Measurements from ENCODE around the gene TLCD3B. TPM values are rescaled to one million over a fixed set of nuclear protein-coding genes. Genes with fewer than 3 reads are reported as not detected.

Gene TLCD3B
- total and polyA plus RNA-seq, 9 of the 15 experiments (the other 6 are each of a cell fraction or from before 2014, with no cell fraction given), result 0.10 to 0.52 (median 0.23) TPM; not detected in 4

DNA sequence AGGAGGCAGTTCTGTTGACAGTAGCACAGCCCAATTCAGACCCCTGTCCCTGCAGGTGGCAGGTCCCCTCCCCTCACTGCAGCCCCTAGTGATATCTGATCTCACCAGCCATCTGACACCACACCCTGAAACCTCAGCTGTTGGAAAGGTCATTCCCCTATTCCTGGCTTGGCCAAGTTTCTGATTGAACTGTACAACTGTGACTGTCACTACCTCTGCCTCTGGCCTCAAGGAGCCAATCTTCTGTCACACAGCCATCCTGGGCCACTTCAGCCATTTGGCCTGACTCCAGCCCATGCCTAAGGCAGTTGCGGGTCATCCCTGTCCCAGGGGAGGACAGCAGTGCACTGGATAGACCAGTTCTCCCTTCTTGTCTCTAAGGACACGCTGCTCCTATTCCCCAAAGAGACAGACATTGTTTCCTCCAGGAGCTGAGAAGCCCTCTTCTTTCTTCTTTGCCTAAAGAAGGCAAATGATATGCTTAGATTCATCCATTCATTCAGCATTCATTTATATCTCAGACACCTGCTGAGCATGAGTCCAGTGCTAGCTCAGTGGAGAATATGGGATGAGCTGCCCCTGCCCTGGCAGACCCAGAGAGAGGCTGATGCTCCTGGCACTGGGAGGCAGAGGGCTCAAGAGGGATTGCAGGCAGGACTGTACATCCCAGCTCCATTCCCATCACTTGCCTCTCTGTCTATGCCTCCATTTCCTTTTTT is 29.9 kb upstream of the TLCD3B start (continued):
- TF ChIP-seq COPS2 (conservative IDR thresholded peaks at IDR 0.05), result no peak
- TF ChIP-seq HDAC2 (IDR thresholded peaks at IDR 0.05), result peak; percentile 84
- TF ChIP-seq, protein P1, sequence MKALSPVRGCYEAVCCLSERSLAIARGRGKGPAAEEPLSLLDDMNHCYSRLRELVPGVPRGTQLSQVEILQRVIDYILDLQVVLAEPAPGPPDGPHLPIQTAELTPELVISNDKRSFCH (CRISPR knock-in tag; IDR thresholded peaks at IDR 0.05), result no peak
- TF ChIP-seq, protein P1 (tag; IDR thresholded peaks at IDR 0.05), result peak; percentile 95
- TF ChIP-seq KDM5B (IDR thresholded peaks at IDR 0.05; ENCODE audit: insufficient replicate concordance, low read depth, low read length), result no peak
- TF ChIP-seq POU5F1 (IDR thresholded peaks at IDR 0.05; ENCODE audit: borderline replicate concordance, low read depth, low read length, partially characterized antibody), result no peak
- no peak for TF ChIP-seq U2AF2 (optimal IDR thresholded peaks at IDR 0.05; ENCODE audit: low read depth, low read length)
- TF ChIP-seq CBFB (CRISPR knock-in tag; IDR thresholded peaks at IDR 0.05), result no peak
- TF ChIP-seq, protein P2, sequence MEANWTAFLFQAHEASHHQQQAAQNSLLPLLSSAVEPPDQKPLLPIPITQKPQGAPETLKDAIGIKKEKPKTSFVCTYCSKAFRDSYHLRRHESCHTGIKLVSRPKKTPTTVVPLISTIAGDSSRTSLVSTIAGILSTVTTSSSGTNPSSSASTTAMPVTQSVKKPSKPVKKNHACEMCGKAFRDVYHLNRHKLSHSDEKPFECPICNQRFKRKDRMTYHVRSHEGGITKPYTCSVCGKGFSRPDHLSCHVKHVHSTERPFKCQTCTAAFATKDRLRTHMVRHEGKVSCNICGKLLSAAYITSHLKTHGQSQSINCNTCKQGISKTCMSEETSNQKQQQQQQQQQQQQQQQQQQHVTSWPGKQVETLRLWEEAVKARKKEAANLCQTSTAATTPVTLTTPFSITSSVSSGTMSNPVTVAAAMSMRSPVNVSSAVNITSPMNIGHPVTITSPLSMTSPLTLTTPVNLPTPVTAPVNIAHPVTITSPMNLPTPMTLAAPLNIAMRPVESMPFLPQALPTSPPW (CRISPR knock-in tag; IDR thresholded peaks at IDR 0.05), result peak; percentile 46; the same call in 1 of the 2 replicates
- TF ChIP-seq BRD9 (IDR thresholded peaks at IDR 0.05; ENCODE audit: low read depth, partially characterized antibody), result no peak
- no peak for TF ChIP-seq ZNF76 (CRISPR knock-in tag; IDR thresholded peaks at IDR 0.05; ENCODE audit: borderline replicate concordance)
- no peak for TF ChIP-seq SMARCE1 (IDR thresholded peaks at IDR 0.05)
- no peak for TF ChIP-seq HMG20A (CRISPR knock-in tag; conservative IDR thresholded peaks at IDR 0.05)
- TF ChIP-seq ZNF354B (CRISPR knock-in tag; IDR thresholded peaks at IDR 0.05), result no peak
- TF ChIP-seq NCOA2 (IDR thresholded peaks at IDR 0.05; ENCODE audit: partially characterized antibody in 2 of 2), result no peak
- TF ChIP-seq DDX20 (tag; IDR thresholded peaks at IDR 0.05; ENCODE audit: low read depth), result no peak
- TF ChIP-seq NUFIP1 (IDR thresholded peaks at IDR 0.05; ENCODE audit: partially characterized antibody), result no peak
- no peak for TF ChIP-seq RB1 (IDR thresholded peaks at IDR 0.05; ENCODE audit: low read depth)
- no peak for TF ChIP-seq NONO (IDR thresholded peaks at IDR 0.05; ENCODE audit: low read depth in 2 of 2, low read length in 1 of 2)
- no peak for TF ChIP-seq SMAD4 (CRISPR knock-in tag; conservative IDR thresholded peaks at IDR 0.05)
- no peak for TF ChIP-seq EWSR1 (IDR thresholded peaks at IDR 0.05; ENCODE audit: borderline replicate concordance, low read depth, partially characterized antibody)
- TF ChIP-seq ZNF444 (CRISPR knock-in tag; IDR thresholded peaks at IDR 0.05), result no peak
- TF ChIP-seq, protein P3, sequence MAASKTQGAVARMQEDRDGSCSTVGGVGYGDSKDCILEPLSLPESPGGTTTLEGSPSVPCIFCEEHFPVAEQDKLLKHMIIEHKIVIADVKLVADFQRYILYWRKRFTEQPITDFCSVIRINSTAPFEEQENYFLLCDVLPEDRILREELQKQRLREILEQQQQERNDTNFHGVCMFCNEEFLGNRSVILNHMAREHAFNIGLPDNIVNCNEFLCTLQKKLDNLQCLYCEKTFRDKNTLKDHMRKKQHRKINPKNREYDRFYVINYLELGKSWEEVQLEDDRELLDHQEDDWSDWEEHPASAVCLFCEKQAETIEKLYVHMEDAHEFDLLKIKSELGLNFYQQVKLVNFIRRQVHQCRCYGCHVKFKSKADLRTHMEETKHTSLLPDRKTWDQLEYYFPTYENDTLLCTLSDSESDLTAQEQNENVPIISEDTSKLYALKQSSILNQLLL (CRISPR knock-in tag; IDR thresholded peaks at IDR 0.05; ENCODE audit: borderline replicate concordance), result no peak
- TF ChIP-seq HDAC8 (tag; IDR thresholded peaks at IDR 0.05), result no peak
- no peak for TF ChIP-seq ZBTB1 (CRISPR knock-in tag; IDR thresholded peaks at IDR 0.05; ENCODE audit: borderline replicate concordance, low read depth)
- peak in 1 of 2 experiments; percentile 78; a peak in 2 of 4 replicates for TF ChIP-seq HDAC1 (IDR thresholded peaks at IDR 0.05)
- TF ChIP-seq FOXK2 (conservative IDR thresholded peaks at IDR 0.05 in 1 of 2, IDR thresholded peaks at IDR 0.05 in 1 of 2; ENCODE audit: low read depth in 2 of 2), result no peak

Measured in K562 (cell line).